NCI-H748 (cell line): ENCODE data around the gene KIAA1217.
"Not testable (repeated sequence)": the region's sequence is repeated elsewhere in the genome, so short reads cannot be mapped to it uniquely, and the experiment has no call there.

Experiments
- DNase-seq: peaks from one replicate; lab custom pipeline; 2025; ENCODE audit not compliant: unreplicated experiment; lab: John Stamatoyannopoulos, UW

Gene KIAA1217

DNA sequence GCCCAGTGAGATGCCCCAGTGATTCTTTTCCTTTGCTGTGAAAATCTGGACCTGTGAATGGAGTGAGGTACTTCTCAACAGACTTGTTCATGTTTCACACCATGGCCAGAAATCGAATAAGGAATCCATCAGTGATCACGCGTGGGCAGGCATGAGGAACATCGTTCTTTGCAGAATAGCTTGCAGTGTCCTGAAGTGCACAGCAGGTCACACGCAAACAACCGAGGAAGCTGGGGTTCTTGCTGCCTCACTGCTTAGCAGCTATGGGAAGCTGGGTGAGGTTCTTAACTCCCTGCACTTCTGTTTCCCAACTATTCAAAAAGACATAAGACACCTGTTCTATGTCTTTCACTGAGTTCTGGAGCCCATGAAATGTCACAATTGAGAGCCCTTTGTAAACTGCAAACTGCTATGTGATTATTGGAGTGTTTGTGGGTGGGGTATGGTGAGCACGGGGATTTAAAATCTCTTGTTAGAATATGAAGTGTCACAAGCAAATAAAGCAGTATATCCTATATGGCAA, 253.4 kb downstream of the KIAA1217 start:
- no peak for DNase-seq

DNA sequence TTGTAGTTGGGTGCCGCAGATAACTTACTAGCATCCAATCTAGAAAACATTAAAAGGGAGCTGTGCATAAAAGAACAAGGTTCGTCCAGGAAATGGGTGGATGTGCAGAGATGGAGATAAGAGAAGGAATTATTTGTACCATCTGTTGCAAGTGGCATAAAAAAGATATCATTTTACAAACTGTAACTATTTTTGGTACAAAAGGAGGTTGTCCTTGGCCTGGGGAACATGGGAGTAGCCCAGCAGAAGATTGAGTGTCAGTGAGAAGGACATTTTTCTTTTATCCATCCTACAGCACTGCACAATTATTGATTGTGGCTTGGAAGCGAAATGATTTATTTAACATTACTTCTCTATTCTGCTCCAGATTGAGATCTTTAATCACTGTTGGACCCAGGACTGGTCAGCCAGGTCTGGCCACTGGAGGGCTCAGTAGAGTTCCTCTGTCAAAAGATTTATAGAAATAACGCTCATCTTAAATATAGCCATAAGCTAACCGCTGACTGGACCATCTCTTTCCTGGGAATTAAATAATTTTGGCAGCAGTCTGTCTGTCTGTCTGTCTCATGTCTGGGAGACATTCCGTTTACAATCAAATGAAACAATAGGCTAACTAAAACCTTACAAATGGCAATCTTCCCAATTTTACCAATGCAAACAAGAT, 254.1 kb downstream of the KIAA1217 start:
- DNase-seq = no peak

DNA sequence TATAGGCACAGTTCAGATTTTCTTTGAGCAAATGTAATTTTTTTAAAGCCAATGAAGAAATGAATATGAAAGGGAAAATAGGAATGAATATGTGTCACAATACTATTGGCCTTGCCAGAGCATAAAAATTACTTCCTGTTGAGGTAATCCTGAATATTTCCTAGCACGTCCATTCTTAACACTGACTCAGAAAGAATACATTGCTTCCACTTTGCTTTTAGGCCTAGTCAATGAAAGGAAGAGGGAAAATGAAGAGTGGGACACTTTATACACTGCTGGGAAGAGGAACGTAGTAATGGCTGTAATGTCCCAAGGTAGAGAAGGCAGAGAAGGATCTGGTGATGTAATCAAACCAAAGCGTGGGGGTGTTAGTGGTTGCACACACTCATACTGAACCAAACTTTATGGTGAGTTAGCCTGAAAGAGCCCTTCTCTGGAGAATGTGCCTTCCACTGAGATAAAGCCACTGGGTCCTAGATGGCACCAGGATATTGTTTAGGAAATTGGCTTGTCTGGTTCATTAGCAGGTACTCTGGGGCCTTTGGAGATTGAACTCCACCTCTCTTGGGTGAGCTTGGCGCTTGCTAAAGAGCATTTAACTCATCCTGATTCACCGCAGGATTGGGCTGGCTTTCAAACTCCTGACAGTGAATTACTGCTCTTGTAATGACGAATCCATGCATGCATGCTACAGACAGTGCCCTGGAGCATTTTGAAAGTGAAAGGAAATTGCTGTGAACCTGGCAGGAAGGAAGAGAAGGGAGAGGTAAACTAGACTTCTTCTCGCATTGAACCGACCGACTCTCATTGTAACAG, 254.9 kb downstream of the KIAA1217 start:
- DNase-seq = no peak

DNA sequence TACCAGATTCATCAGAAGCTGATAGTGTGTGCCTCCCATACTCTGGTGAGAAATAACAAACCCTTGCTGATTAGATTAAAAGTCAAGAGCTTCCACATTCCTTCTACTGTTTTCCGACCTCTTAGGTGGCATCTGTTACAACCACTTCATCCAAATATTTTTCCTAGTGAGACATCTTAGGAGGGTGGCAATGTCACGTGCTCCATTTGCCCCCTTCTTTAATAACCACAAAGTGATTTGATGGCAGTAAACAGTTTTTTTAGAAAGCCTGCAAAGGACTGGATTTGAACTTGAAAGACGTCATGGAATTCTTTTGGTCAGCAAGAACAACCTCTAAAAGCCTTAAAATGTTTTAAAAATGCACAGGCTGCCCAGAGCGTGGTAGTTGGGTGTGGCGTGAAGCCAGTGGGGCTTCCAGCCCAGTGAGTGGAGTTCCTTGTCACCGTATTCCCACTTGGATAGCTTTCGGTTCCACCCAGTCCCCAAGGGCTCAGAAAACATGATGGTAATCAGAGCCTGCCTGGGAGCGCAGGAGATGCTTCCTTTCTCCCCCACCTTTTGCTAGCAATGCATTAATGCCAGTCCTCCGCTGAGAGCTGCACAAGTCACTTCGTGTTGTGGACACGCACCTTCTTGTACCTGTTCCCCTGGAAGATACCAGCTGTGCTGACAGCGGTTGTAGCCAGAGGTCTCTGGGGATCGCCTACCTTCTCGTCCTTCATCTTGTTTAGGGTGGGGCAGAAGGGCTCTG, 256.4 kb downstream of the KIAA1217 start:
- no peak for DNase-seq

DNA sequence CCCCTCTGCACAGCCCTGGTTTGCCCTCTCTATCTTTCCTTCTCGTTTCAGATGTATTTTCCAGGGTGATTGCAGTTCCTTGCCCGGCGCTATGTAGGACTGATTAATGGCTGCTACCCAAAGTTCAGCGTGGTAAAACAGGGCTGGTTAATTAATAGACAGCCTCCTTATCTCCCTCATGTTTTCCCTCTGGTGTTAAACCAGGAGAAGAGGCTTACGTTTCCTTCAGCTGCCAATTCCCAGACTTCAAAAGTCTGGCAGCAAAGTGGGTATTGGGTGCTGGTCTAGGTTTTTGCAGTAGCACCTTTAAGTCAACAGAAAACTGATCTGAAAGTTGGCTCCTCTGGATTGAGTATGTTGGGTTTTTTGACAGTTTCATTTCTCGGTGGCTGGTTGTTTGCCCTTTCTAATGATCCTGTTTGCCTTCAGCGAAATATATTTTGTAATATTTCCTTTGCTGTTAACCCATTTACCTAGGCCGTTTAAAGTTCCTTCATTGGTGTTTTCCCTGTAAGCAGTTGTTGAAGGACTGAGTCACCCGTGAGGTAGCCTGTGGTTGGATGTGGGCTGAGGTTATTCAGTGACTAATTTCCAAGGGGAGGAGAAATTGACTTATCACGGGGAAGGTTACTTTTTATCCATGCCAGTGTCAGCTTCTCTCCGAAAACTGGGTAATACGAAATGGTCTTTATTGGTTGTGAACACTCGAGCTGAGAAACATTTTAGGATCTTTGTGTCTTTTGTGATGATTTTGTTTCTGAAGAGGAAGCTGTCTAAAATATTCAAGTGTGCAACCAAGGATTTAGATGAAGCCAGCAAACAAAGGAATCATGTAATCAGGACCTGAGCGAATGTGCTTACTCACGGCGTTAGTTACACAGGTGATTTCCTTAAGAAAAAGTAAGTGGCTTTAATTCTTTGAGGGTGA, 257.2 kb downstream of the KIAA1217 start:
- peak; percentile 2 for DNase-seq

DNA sequence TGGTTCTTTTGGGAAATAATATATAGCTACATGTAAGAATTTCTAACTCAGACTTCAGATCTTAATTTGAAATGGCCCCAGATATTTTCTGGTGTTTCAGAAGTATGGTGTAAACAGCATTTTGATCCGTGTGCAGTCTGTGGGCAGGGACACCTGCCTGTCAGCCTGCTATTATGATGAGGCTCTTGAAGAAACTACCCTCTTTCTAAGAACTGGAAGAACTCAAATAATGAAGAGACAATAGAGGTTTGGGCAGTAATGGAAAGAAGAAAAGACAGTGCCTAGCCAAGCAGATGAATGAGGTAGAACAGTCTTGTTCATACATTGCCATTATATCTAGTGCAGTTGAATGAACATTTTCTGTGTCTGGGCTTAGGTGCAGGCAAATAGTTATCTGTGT, 258.2 kb downstream of the KIAA1217 start:
- no peak for DNase-seq

DNA sequence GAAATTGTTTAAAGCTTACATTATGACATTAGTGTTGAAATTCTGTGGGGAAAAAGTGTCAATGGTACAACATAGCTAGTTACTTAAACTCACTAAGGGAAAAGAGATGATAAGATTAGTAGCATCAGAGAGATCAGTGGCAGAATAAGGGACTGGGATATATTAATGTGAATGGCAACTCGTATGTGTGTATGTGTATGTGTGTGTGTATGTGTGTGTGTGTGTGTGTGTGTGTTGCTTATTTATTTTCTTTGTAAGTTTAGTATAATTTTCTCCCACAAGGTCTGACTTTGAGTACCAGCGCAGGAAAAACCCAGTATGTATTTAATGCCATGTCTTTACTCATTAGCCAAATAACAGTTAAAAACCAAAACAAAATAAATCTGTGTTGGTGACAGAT, 258.7 kb downstream of the KIAA1217 start:
- no peak for DNase-seq

DNA sequence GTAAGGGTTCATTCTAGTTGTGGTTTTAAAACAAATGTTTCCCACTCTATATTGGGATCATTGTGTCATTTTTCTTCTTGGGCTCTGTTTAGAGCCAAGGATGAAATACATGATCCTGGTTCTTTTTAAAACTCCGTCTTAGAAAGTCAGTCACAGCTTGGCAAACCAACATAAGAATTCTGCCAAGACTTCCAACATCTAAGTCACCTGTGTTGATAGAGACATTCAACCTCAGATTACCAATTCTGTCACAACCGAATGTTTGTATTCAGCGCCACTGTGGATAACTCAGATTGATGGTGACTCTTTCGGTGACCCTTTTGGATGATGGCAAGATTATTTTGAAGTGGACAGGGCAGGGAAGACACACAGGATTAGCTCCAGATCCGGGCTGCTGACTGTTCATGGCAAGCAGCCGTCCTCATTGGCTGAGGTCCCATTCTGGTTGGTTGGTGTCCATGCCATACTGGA, 259.4 kb downstream of the KIAA1217 start:
- no peak for DNase-seq

DNA sequence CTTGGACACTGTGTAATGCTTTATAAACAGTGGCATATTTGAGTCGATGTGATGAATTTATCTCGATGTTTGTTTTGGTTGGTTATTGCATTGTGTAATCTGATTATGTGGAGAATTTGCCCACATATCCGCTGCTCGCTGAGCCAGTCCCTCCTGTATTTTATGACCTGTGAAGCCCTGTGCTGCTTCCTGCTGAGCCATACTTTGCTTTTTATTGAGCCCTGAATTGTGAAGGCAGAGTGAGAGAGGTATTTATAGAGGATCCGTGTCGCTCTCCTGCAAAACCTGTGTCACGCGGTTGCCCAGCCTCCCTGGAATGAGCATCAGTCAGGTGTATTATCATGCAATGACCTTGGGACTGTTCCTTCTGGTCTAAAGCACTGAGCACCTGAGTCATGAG, 261.1 kb downstream of the KIAA1217 start:
- DNase-seq = peak; percentile 18

DNA sequence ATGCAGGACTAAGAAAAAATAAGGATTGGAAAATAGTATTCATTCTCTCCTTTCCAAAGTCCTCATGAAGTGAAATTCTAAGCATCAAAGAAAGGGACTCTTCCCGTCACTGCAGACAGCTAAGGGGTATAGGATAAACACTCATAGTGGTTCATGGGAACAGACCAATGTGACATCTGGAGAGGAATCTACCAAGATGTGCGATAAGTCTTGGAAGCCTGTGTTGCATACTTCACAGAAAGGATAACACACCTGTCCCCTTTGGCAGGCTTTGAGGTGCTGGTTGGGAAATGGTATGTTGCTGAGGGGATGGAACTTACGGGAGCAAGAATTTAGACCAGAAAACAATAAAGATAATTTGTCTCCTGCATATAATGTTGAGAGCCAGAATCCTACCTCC, 266.7 kb downstream of the KIAA1217 start:
- DNase-seq = no peak

DNA sequence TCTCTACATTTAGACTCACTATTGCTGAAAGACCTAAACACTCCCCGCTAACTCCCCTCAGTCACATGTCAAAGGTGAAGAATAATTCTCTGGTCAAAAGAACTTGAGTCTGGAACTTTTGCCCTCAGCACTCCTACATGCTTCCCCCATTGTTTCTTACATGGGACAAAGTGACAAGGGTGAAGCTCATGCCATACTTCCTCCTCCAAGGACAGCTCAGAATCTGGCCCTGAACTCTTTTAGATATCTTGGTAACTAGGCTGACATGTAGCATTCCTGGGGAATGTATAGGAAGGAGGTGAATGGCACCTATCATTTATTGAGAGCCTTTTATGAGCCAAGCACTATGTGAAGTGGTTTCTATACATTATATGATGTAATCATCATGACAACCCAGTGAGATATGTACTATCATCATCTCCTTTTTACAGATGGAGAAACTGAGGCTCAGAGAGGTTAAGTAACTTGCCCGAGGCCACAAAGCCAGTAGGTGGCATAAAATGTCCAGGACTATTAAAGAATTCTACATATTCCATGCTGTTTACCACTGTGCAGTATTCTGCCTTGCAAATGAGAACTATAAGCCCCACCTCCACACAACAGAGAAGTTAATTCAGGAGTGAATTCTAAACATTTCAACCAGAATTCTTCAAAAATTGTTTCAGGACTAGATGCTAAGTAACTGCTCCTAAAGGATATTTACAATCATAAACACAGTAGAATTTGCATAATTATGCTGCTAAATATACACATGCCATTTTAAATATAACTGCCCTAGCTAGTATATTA, 268.2 kb downstream of the KIAA1217 start:
- DNase-seq = no peak

DNA sequence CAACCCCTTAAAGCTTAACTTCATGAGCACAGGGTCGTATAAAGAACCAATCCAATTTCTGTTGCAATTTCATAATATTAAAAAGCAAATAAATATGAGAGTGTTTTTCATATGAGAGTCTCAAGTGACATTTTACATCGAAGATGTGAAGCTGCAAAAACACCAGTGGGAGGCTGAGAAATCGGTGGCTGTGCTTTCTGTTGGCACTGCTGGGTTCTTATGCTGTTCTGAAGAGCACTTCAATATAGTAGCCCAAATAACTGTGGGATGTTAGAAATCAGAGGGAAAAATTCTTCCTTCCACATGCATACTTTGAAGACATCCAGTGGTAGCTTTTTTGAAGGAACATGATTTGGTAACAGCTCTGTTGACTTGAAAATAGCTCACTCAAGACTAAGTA, 269.0 kb downstream of the KIAA1217 start:
- DNase-seq = no peak

DNA sequence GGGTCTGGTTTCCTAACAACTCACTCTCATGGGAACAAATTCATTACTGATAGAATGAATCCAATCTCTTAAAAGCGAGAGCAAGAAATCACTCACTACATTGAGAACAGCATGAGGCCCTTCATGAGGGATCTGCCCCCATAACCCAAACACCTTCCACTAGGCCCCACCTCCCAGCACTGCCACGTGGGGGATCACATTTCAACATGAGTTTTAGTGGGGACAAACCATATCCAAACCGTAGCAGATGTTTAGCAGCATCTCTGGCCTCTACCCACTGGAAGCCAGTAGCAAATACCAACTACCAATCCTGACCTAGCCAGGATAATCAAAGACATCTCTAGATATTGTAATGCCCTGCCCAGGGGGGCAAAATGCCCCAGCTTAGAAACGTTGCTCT, 270.9 kb downstream of the KIAA1217 start:
- no peak for DNase-seq

DNA sequence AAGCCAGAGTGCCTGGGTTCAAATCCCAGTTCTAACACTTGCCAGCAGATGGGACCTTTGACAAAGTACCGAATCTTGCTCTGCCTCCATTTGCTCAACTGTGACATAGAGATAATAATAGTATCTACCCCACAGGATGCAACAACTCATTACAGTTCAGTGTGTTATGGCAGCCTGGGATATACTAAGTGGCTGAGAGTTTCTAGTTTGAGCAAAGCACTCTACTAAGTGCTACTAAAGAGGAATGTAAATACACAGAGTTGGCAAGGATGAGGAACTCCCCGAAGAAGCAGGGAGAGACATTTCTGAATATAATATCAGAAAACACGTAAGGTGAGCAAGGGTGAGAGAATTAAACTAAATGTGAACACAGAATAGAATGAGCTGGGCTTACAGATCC, 271.5 kb downstream of the KIAA1217 start:
- DNase-seq = no peak

DNA sequence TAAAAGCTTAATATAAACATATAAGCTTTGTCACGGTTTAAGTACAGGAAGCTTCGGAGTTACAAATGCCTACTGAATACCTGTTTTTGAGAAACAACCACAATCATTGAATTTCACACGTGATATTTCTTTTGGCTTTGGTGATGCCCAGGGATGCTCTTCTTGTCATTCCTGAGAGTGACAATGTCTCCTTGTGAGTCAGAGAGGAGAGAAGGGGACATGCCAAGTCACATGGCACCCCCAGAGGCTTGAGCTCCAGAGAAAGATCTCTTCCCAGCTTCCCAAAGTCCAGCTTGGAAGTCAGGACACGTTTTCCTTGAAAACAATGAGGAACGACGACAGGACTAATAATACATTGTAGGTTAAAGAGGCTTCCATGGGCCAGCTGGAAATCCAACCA, 272.3 kb downstream of the KIAA1217 start:
- DNase-seq = no peak

DNA sequence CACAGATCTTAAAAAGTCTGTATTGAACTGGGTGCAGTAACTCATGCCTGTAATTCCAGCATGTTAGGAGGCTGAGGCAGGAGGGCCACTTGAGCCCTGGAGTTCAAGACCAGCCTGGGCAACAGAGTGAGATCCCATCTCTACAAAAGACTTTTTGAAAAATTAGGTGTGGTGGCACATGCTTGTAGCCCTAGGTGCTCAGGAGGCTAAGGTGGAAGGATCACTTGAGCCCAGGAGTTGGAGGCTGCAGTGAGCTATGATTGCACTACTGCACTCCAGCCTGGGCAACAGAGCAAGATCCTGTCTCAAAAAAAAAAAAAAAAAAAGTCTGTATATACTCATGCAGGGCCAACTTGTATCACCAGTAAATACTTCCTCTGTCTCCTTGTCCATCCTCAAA, 273.8 kb downstream of the KIAA1217 start:
- not testable (repeated sequence) for DNase-seq

DNA sequence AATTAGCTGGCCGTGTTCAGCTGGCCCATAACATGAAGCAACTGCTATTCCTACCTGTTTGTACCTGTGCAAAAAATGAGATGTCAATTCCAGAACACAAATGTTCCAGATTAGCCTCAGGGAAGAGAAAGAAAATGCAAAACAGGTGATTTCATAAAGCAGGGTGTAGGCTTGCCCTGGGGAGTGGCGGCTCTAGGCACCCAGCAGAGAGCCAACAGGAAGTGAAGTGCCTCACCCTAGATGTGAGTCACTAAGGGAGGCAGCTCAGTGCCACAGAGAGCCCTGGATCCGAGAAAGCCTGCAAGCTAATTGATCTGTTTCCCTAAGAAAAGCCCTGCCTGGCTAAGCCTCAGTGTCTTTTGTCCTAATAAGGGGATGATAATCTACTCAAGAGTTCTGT, 274.8 kb downstream of the KIAA1217 start:
- DNase-seq = peak; percentile 21

DNA sequence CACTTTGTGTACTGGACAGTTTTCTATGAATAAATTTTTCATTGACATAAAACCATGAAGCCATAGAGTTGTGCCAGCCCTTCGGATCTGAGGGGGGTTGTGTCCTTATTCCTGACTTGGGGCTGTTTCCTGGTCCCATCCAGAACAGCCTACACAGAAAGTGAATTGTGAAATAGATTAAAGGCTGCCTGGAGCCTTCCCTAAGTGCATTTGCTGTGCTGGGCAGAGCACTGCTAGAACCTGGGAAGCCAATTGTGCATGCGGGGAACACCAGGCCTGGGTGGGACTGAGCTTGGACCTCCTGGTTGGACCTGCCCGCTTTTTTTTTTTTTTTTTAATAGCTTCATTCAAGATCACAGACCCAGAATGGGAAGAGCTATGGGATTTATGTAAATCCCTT, 275.8 kb downstream of the KIAA1217 start:
- DNase-seq = no peak

DNA sequence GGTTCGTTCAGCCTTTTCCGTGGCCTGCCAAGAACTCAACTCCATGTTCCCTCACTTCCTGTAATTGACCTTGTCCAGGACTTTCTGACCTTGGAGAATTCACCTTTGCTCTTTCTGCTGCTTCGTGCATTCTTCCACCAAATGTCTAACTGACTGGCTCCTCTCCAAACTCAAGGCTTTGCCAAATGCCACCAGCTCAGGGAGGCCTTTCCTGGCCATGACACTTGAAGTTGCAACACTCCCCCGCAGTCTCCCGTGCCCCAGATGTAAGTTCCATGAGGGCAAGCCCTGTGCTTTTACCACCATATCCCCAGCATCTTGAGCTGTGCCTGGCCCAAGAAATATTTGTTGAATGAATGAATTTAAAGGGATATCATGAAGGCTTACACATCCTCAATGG, 276.4 kb downstream of the KIAA1217 start:
- no peak for DNase-seq

DNA sequence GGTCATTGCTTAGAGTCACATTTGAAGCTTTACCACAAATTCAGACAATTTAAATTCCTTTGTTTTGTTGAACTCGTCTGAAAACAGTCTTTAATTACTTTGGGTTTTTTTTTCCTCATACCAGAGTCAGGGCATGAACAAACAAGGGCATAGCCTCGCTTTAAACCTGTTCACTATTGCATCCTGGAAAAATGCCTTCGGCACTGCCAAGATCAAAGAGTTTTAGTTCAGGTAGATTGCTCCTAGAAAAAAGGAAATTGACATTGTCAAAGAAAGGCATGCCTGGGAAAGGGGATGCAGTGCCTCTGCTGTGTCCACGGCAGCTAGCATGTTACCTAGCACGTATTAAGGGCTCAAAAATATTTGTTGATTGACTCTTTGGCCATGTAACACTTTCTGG, 279.7 kb downstream of the KIAA1217 start:
- no peak for DNase-seq
